Brain microvascular endothelial cell (primary cell): Measurements from ENCODE around the gene EXOC6B.

ENCODE experiments used
- DNase-seq: peaks from one replicate; pipeline ENCODE4 v3.0.0-alpha.2; 2020
- H3K27ac ChIP-seq: fragments of 250-450 bp; sonication (Bioruptor Pico); 2 replicates; pipeline ENCODE4 v1.5.1; 2020; ENCODE audit warnings: mild to moderate bottlenecking, moderate library complexity
- H3K27me3 ChIP-seq: fragments of 250-450 bp; sonication (Bioruptor Pico); replicated peaks from 2 replicates; pipeline ENCODE4 v1.5.1; 2020; ENCODE audit warnings: mild to moderate bottlenecking
- H3K36me3 ChIP-seq: fragments of 250-450 bp; sonication (Bioruptor Pico); replicated peaks from 2 replicates; pipeline ENCODE4 v1.5.1; 2020; ENCODE audit warnings: mild to moderate bottlenecking
- H3K4me3 ChIP-seq: 2 replicates; pipeline ENCODE4 v1.5.1; 2011; ENCODE audit warnings: low read depth, mild to moderate bottlenecking, control low read depth, low read length, moderate library complexity
- in situ Hi-C: cut with HindIII; loops from 2 replicates; pipeline ENCODE4 v1.10.0; 2017; ENCODE audit warnings: low sequenced_read_pairs, low pct_ligation_motif_present
- TF ChIP-seq, protein P1 (sequence below): IDR thresholded peaks from 2 replicates; pipeline ENCODE4 v1.5.1; 2011; ENCODE audit warnings: low read depth, mild to moderate bottlenecking, moderate library complexity, low read length, control low read depth, inconsistent platforms; ENCODE audit errors: missing control alignments

EXOC6B gene

DNA sequence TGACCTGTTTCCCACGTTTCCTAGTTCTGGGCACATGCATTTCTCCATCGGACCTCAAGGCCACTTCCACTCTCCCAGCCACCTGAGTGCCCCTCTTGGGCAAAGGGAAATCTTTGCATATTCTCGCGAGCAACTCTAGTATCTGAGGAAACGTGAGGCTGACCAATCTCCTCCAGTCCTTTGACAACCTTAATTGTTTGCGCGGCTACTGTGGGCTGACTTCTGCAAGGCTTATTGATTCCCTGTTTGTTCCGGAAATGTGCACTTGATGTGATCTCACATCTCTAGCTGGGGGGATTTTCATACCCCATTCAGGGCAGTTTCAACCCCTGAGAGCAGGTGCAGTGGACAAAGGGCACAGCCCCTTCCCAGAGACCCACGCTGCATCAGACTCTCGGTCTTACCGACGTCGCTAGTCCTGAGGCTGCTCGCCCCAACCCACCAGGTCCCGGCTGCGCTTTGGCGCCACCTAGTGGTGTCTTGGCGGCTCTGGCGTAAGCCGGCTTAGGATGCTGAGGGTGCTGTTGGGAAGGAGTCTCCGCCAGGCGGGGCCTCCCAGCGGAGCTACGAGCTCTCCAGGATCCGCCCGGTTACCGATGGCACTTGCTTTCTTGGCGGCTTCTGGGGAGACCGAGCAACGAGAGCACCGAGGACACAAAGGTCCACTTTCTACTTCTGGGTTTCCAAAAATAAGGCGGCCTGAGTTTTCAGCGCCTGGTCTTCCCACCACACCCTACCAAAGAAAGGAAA lies 36.6 kb upstream of the EXOC6B start:
- DNase-seq: peak; percentile 71
- Histone ChIP-seq H3K4me3 (no peak overlapping the region), H3K27me3 (peaks cover 3% of the 10 kb centered on the region), H3K36me3 (no peaks in the 10 kb centered on the region), H3K27ac (no peak overlapping the region)
- TF ChIP-seq, protein P1, sequence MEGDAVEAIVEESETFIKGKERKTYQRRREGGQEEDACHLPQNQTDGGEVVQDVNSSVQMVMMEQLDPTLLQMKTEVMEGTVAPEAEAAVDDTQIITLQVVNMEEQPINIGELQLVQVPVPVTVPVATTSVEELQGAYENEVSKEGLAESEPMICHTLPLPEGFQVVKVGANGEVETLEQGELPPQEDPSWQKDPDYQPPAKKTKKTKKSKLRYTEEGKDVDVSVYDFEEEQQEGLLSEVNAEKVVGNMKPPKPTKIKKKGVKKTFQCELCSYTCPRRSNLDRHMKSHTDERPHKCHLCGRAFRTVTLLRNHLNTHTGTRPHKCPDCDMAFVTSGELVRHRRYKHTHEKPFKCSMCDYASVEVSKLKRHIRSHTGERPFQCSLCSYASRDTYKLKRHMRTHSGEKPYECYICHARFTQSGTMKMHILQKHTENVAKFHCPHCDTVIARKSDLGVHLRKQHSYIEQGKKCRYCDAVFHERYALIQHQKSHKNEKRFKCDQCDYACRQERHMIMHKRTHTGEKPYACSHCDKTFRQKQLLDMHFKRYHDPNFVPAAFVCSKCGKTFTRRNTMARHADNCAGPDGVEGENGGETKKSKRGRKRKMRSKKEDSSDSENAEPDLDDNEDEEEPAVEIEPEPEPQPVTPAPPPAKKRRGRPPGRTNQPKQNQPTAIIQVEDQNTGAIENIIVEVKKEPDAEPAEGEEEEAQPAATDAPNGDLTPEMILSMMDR: peak; percentile 99
- in situ Hi-C loops: no loop called here

DNA sequence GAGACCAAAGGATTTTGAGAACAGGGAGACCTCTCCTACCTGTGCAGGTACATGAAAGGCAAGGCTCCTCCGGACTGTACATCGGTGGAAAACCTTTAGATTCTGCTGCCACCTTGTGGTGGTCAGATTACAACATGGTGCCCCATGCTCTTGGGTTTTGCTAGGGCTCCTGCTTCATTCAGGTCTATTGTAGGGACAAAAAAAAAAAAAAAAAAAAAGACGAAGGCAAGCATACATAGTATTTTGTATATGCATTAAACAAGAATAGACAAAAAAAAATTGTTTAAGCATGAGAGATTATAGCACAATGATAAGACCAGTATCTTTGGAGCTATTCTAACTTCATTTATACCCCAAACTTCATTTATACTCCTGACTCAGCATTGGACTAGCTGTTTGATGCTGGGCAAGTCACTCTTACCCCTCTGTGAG lies 34.0 kb upstream of the EXOC6B start:
- H3K27ac ChIP-seq: no peak overlapping the region
- H3K27me3 ChIP-seq: peaks cover 3% of the 10 kb centered on the region
- peak; percentile 55 for DNase-seq
- H3K4me3 ChIP-seq: no peak overlapping the region
- in situ Hi-C loops: no loop called here
- TF ChIP-seq, protein P1: peak; percentile 80
- no peaks in the 10 kb centered on the region for H3K36me3 ChIP-seq

DNA sequence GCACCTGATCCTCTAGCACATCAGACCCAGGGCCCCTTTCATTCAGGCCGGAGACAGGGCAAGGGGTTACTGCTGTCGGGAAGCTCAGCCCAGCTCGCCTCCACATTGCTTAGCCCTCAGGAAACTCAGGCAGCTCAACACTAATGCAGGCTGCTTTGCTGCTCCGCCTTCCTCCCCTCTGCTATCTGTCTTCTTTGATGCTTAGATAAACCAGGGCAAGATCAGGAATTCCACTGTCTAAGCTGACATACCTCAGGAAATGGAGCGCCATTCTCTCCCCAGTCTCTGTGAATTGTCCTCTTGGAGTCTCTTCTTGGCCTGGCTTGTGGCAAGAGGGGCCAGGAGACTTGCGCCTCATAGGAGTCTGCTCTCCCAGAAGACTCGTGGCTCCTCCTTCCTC lies 25.5 kb upstream of the EXOC6B start:
- Histone ChIP-seq H3K27ac (no peak overlapping the region), H3K4me3 (no peak overlapping the region), H3K36me3 (no peaks in the 10 kb centered on the region), H3K27me3 (peaks cover 12% of the 10 kb centered on the region)
- in situ Hi-C loops: no loop called here
- no peak for DNase-seq
- TF ChIP-seq, protein P1: no peak

DNA sequence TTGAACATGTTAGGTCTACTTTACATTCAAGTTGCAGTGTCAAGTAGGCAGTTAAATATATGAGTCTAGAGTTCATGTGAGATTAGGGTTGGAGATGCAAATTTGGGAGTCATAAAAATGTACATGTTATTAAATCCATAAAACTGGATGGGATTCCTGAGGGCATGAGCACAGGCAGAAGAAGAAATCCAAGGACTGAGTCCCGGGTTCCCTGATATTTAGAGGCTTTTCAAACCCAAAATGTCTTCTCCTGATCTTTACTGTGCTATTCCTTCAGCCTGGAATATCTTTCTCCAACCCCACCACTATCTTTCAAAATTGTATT lies 23.3 kb upstream of the EXOC6B start:
- Histone ChIP-seq H3K36me3 (no peaks in the 10 kb centered on the region), H3K27ac (no peak overlapping the region), H3K27me3 (peaks cover 10% of the 10 kb centered on the region), H3K4me3 (no peak overlapping the region)
- TF ChIP-seq, protein P1: no peak
- in situ Hi-C loops: no loop called here
- DNase-seq: no peak

DNA sequence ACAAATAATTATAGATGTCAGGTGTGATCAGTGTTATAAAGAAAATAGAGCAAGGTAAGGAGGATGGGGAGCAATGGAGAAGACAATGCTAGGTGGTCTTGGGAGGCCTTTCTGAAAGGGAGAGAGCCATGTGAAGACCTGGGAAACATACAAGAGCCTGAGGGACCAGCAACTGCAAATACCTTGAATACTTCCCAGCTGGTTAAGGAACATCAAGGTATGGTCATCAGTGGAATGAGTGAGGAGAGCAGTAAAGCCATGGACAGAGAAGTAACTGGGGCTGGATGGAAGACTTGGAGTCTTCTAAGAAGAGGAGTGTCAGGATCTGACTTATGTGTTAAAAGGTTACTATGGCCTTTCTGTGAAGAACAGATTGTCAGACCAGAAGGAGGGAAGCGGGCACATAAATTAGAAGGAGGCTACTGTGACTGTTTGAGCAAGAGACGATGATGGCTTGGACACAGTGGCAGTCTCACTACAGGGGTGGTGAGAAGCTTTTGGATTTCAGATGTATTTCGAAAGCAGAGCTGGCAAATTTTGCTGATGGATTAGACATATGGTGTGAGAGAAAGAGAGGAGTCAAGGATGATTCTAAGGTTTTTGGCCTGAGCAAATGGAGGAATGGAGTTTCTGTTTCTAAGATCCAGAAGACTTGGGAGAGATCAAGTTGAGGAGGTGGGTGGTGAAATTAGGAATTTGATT lies 22.8 kb upstream of the EXOC6B start:
- Histone ChIP-seq H3K27ac (no peak overlapping the region), H3K27me3 (peaks cover 8% of the 10 kb centered on the region), H3K4me3 (no peak overlapping the region), H3K36me3 (no peaks in the 10 kb centered on the region)
- in situ Hi-C loops: no loop called here
- no peak for DNase-seq
- TF ChIP-seq, protein P1: no peak
